DMS79 (cell line): Measurements from ENCODE around the gene C1QTNF2.

Source experiments
- DNase-seq: peaks from one replicate; lab custom pipeline; 2025; lab: John Stamatoyannopoulos, UW

The C1QTNF2 gene, protein sequence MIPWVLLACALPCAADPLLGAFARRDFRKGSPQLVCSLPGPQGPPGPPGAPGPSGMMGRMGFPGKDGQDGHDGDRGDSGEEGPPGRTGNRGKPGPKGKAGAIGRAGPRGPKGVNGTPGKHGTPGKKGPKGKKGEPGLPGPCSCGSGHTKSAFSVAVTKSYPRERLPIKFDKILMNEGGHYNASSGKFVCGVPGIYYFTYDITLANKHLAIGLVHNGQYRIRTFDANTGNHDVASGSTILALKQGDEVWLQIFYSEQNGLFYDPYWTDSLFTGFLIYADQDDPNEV

DNA sequence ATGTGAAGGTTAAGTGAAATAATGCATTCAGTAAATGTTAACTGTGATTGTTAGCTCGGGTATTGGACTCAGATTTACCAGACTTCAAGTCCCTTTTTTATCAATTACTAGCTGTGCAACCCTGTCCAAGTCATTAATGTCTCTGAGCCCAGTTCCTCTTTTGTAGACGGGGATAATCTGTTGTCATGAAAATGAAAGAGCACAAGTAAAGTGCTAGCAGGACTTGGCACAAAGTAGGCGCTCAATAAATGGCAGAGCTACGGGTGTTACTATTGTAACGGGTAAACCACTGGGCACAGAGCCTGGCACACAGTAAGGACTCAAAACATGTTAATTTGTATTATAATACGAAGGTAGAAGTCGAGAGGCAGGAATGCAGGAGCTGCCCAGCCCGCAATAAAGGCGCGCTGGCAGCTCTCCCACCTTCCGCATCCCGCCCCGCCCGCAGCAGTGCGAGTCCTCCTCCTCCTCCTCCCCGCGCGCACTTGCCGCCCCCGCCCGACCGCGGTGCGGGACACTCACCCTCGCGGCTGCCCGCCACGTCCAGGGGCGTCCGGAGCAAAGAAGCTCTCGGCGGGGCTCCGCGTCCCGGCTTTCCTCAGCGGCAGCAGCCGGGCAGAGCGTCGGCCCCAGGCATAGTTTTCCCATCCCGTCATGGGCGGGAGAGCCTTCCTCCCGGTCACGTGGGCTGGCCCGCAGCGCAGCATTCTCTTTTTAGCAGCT lies at the start of gene C1QTNF2:
Gene C1QTNF2, minus strand, starts transcription at position 637 of the 723 bp plus-strand sequence. CDS start 15,615 bp downstream, outside the sequence.
- DNase-seq = no peak

DNA sequence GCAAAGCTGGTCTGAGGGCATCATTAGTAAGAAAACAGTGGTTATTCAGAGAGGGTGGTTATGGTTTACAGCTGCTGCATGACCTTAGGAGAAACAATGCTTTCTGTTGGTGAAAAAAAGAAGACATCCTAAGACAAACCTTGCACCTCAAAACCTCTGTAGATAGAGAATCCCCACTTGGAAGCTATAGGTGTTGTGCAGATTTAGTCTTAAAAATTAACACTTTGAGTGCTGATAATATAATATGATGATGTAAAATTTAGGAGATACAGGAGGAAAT lies 49.8 kb upstream of the C1QTNF2 start:
- no peak for DNase-seq

DNA sequence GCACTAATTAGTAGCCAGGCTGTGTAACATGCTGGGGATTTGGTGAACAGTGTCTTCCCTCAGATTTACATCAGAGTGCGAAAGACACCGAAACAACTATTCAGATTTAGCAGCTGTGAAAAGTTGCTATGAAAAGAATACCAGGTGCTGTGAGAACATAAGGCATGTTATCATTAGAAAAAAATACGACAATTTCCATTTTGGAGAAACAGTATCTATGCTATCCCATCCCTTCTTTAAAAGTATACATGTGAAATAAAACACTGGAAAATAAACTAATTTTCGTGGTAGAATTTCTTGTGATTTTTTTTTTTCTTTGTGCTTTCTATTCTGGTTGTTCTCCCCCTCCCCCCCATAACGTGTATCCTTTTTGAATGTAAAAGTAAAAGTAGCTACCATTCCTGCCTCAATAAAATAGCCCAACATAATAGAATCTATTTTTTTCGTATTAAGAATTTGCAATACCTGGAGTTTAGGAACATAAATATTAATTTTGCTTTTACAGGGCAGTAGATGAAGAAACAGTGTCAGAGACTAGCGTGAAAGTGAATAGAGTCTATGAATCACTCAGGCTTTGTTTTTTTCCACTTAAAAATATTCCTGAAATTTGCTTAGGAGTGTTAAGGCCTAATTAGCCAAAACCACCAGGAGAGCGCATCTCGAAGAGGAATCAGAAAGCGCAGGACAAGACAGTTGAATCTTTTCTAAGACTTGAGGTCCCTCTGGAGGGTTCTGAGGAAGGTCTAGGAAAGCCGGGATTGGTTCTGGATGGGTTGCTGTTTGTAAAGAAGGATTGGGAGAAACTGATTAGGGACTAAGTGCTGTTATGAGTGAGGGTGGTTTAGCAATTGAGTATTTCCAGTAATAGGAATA lies 49.3 kb upstream of the C1QTNF2 start:
- DNase-seq = no peak

DNA sequence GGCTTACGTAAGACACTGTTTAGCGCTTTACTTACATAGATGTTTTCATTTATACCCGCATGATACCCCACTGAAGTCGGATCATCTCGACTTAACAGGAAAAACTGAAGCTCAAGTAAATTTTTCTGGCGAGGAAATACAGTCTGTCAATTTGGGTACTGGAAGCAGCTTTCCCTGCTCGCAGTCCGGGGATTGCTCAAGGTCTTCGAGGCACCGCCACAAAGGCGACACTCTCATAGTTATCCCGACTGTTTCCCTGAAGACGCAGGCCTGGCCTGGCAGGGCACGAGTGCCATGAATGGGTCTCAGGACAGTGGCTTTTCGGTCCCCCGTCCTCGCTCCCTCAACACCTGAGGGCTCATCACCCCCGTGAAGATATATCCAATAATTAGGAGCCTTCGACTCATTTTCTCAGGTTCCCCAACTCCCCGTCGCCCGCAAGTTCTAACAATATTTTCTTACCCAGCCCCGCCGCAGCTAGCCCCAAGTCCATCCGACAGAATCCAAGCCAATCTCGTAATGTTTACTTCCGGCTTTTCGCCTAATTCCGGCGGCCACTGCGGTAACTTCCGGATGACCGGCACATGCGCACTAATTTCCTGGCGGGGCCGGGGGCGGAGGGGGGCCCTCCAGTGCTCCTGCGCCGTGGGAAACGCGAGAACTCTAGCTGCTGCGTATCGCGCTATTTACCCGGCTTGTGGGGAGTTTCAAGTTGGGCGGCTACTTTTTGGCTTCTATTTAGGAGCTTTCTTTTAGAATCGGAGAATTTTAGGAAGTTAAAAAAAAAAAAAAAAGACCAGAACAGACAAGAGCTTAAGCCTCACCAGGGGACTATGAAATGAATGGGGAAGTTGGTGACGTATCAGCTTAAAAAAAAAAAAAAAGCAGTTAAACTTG lies 48.4 kb upstream of the C1QTNF2 start, which contains the start of gene SLU7:
Gene SLU7, minus strand, starts transcription at position 521 of the 897 bp plus-strand sequence. CDS start 3,787 bp downstream, outside the sequence.
- peak; percentile 62 for DNase-seq

DNA sequence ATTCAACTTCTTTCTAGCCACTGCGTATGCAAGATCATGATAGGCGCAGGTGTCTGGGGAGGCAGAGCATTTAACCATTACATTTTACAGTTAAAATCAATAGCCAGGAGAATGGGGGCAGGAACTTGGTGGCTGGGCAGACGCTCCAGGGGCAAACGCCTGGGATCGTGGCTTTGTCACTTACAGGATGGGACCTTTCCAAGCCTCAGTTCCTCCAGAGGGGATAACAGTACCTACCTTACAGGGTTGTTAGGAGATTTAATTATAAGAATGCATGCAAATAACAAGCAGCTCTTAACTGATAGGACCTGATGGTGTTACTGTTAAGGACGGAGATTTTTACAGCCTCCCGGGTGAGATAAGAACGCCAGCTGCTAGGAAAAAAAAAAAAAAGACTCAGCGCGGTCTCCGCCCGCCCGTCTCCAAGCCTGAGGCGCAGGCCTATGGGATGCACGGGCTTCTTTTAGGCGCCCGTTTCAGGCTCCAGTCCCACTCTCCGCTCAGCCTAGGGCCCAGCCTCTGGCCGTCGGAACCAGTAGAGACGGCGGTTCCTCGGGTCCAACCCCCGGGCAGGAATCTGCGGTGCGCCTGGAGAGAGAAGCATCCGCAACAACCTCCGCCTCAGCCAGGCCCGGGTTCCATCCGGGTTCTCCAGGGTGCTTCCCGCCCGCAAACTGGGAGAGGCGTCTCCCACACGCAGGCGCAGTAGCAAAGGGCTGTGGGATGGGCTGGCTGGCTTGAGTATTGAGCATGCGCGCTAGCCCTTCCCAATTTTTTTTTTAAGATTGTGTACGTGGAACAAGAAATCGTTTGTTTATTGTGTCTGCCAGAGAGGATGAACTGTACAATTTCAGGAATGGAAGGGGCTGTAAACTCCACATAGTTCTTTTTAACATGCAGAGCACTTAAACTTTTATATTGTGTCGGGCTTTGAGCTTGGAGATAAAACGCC lies 29.3 kb upstream of the C1QTNF2 start, which contains the start of gene FAM200C:
Gene FAM200C, minus strand, starts transcription at position 653 of the 952 bp plus-strand sequence. CDS start 4,564 bp downstream, outside the sequence.
- peak; percentile 62 for DNase-seq

DNA sequence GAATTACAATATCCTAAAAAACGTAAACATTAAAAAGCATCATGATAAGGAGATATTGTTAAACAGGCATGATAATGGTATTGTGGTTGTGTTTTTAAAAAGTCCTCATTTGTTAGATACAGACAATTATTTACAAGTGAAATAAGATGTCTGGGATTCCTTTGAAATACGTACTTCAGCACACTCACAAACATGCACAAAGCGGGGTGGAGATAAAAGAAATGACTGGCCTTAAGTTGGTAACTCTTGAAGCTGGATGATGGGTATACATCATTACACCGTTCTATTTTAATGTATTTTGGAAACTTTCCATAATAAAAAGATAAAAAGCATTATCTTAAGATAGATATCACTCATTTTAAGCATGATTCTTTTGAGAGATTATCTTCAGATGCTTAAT lies 28.4 kb upstream of the C1QTNF2 start:
- DNase-seq = no peak

DNA sequence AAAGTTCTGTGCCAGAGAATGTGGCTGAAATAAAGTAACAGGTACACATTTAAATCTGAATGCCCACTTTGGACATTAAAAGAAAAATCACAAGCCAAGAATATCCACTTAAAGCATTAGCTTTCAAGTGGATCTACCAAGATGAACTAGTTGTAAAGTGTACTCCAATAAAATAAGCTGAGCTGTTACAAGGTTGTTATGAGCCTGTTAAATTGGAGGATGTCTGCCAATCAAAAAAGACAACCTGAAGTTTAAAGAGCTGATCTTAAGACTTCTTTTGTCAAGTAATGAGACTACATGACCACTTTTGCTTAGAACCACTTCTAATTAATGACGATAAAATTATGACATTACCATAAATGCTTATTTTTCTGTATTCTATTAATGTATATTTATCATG lies 27.1 kb upstream of the C1QTNF2 start:
- DNase-seq = no peak

DNA sequence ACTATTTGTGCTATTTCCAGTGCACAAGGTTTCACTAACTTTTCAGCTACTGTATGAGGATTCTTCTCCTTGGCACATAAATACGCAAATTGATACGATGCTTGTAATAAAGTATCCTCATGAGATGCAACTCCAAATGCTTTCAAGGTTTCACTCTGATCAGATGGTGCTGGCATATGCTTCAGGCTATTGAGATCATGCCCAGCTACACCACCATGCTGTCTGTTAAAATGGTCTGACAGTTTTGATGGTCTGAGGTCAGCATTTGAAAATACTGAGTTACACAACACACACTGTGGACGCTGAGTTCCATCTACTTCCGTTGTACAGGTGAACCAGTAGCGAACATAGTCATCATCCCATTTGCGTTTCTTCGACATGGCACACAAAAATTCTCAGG lies 24.7 kb upstream of the C1QTNF2 start:
- no peak for DNase-seq

DNA sequence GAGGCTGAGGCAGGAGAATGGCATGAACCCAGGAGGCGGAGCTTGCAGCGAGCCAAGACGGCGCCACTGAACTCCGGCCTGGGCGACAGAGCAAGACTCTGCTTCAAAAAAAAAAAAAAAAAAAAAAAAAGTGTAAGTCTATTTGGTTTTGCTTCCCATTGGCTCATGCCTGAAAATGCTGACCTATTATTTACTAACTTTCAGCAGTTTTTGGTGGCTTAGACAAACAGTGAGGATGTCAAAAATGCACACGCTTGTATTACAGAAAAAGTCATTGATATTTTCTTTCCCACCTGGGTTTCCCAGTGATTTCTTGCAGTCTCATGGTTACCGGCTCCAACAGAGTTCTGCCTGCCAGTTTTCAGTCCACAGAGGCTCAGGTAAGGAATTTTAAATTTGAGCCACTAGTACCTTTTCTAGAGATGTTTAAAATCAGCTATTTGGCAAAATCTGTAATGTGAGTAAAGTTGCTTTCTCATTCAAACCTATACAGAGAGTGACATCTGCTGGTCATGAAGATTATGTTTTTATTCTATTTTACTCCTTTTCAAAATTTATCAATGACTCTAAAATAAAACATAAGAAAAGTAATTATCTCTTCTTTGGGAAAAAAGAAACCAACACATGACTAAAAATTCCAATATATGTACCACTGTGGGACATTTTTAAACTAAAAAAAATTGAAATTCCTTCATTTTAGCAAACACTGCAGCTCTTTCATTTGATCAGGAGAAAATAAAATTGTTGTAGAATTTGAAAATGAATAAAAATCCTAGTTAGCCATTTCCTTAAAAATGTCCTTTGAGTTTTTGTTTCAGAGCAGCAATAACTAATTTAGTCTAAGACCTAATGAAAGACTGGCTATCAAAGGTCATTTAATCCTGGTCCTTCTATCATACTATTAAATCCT lies 20.6 kb upstream of the C1QTNF2 start:
- DNase-seq = no peak

DNA sequence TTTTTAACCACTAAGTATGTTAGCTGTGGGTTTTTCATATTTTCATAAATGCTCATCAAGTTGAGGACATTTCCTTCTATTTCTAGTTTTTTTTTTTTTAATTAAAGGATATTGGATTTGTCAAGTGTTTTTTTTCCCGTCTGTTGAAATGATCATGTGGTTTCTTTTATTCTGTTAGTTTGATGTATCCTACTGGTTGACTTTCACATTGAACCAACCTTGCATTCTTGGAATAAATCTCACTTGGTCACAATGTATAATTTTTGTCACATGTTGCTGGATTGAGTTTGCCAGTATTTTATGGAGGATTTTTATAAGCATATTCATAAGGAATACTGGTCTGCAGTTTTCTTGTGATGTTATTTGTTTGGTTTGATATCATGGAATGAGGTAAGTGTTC lies 17.0 kb upstream of the C1QTNF2 start:
- no peak for DNase-seq

DNA sequence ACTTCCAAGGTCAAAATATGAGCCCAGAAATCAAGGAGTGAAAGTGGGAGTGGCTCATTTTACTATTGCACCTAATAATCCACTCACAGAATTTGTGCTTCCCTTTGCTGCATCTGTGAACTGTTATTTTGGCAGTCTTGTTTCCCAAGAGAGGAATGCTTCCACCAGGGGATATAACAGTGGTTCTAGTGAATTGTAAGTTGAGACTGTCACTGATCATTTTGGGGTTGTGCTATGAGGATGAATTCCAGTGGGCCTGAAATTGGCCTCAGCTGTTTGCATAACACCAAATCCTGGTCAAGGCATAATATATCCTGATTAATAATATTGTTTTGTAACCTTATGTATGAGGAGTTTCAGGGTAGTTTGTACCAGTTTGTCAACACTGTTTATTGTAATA lies 15.1 kb upstream of the C1QTNF2 start:
- no peak for DNase-seq

DNA sequence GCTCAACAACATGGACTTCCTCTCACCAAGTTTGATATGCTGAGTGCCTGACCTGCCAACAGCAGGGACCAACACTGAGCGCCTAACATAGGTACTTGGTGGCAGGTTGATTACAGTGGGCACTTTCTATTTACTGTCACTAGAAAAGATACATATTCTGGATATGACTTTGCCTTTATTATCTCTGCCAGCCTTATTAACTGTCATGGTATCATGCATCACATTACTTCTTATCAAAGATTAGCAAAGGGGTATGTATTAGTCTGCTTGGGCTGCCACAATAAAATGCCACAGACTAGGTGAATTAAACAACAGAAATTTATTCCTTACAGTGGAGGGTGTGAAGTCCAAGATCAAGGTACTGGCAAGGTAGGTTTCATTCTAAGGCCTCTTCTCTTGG lies 14.3 kb upstream of the C1QTNF2 start:
- no peak for DNase-seq

DNA sequence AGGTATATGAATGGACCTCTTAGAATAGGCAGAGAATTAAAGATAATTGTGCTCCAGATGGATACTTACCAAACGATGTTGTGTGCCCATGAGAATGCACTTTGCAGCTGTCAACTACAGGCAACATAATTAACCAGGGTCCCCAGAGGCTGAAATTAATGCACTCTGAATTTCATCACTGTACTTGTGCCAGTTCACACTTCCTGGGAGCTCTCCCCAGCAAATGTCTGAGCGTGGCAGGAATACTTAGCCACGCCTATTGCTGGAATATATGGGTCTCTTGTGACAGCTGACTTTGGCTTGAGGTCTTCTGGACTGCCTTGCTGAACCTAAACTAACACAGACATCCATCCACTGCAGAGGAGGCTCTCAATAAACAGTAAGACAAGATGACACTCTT lies 11.9 kb upstream of the C1QTNF2 start:
- no peak for DNase-seq

DNA sequence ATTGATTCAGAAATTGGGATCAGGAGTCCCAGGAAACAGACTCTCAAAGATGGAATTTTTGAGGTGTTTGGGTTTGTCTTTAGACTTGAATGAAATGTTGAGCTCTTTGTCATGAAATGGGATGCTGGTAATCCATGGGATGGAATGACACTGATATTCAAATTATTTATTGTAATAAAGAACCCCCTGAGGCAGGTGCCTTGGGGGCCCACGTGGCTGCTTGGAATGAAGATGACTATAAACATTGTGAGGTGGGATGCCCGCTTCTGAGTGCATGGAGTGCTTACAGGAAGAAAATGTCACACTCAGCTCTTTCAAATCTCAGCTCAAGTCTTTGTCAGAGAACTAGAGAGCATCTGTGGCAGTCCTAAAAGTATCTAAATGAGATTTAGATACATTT lies 9.6 kb upstream of the C1QTNF2 start:
- no peak for DNase-seq

DNA sequence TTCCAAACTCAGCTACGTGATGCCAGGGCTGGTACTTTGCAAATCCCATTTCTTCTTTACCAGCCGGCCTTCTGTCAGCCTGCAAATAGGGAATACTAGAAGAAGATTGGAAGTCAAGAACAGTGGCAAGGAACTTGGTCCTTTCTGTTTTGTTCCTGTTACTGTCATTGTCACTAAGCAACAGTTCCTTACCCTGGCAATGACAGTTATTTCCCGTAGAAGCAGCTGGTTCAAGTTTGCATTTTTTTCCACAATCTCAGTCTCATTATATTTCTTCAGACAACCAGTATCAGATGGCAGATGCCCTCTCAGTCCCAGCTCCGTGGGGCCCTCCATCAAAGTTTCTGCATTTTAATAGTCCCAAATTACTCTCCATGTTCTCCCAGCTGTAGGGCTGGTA lies 9.1 kb upstream of the C1QTNF2 start:
- DNase-seq = no peak

DNA sequence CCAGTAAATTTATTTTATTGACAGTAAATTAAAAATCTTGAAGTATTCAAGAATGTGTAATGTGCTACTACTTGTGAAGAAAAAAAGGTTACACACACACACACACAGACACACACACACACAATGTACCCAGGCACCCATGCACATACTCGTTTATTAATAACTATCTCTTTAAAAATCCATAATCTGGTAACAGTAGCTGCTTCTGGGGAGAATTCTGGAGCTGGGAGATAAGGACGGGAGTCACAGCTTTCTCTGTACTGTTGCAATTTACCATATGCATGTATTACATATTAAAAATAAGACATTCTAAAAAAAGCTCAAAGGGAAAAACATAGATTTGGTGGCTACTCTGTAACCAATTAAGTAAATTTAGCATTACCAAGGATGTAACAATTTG lies 7.9 kb upstream of the C1QTNF2 start:
- no peak for DNase-seq

DNA sequence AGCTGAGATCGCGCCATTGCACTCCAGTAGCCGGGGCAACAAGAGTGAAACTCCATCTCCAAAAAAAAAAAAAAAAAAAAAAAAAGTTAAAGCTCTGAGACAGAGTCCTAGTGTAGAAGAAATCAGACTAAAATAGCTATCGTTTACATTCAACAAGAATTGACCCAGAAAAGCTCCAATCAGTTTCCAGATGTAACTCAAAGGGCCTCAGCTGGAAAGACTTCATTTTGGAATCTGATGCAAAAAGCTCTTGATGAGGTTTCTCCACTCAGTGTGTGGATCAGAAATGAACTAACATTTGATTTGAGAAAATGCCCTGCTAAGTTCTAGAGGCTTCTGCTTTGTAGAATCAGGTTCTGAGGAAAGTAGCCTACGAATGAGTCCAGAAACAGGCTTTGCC lies 7.2 kb upstream of the C1QTNF2 start:
- no peak for DNase-seq

DNA sequence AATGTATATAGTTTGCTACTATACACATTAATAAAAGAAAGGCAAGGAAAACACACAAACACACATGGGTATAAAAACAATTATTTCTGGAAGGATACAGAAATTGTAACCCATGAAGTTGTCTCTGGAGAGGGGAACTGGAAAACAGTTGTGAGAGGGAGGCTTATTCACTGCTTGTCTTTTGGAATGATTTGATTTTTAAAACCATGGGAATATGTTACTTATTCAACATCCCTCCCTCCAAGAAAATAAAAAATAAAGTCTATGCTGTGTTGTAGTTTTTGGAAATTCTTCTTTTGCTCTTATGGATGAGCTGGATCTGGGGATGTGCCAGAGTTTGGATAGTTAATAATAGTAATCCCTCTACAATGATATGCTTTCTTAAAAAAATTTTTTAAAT lies 6.0 kb upstream of the C1QTNF2 start:
- DNase-seq = no peak

DNA sequence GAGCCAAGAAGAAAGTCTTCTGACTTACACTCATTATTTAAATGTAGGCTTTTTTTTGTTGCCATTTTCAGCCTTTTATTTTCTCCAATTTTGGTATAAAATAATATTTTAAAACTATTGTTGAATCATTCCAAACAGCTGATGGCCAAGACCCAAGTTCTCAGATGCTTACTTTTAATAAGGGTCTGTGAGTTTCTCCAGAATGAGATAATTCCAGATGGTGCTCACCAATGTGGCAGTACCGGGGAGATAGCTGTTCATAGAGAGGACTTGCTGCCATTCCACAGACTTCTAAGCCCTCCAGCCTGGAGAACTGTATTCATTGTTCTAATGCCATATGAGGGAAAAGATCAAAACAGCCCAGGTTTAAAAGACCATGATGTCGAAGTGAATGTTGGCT lies 5.3 kb upstream of the C1QTNF2 start:
- no peak for DNase-seq
